Measurements from ENCODE around the gene PTPRK. TPM values are rescaled to one million over a fixed set of nuclear protein-coding genes. Genes with fewer than 3 reads are reported as not detected.

PTPRK gene
- total RNA-seq, 2 donors from 2014 or later = 60.6 to 121 TPM

DNA sequence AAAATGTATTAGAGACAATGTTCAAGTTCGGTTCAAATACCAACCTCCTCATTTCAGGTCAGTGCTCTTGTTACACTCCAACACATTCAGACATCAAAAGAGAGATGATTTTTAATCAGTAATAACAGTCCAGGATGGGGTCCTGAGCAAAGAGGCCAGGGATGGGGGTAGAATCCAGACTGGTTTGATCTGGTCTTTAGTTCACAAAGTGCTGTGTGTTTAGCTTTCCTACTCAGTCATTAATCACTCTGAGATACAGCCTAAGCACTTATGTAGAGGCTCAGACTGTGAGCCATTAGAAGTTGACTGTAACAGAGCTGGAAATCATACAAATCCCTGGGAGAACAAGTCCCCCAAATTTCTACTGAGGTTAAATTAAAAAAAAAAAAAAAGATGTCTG is 241.6 kb downstream of the PTPRK start:
- TF ChIP-seq, protein P1, sequence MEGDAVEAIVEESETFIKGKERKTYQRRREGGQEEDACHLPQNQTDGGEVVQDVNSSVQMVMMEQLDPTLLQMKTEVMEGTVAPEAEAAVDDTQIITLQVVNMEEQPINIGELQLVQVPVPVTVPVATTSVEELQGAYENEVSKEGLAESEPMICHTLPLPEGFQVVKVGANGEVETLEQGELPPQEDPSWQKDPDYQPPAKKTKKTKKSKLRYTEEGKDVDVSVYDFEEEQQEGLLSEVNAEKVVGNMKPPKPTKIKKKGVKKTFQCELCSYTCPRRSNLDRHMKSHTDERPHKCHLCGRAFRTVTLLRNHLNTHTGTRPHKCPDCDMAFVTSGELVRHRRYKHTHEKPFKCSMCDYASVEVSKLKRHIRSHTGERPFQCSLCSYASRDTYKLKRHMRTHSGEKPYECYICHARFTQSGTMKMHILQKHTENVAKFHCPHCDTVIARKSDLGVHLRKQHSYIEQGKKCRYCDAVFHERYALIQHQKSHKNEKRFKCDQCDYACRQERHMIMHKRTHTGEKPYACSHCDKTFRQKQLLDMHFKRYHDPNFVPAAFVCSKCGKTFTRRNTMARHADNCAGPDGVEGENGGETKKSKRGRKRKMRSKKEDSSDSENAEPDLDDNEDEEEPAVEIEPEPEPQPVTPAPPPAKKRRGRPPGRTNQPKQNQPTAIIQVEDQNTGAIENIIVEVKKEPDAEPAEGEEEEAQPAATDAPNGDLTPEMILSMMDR (IDR thresholded peaks at IDR 0.05) = no peak
- no peak for TF ChIP-seq POLR2A (IDR thresholded peaks at IDR 0.05)
- Histone ChIP-seq H3K4me3 (no peak overlapping the region), H3K27me3 (no peaks in the 10 kb centered on the region), H3K9me3 (no peaks in the 10 kb centered on the region), H3K36me3 (replicated peaks in 1 of 2; ENCODE audit: insufficient read depth in 1 of 2, low read depth in 2 of 2) (no peaks in the 10 kb centered on the region), H3K27ac (no peak overlapping the region), H3K4me1 (peaks cover 11% of the 10 kb centered on the region)
- 93 to 97% methylated on average over 1 of the region's 1 CpG for WGBS, 2 donors
- intact Hi-C loops (cut with DNase I) = no loop called here
- DNase-seq (no peak), ATAC-seq (no peak)

DNA sequence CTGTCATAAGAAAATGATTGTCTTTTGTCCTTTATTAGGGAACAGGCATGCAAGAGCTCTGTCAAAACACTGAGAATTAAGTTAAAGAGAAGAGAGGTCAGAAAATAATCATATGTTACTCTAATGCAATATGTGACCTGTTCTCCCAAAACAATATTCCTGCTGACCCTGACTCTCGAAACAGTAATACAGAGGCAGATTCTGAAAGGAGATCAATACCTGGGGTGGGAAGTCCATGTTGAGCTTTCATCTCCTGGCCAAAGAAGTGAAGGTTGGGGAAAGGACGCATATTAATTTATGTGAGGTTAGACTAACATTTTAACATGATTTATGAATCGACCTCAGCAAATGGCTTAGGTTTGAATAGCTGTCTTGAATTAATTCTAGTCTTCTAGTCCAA is 243.0 kb downstream of the PTPRK start:
- TF ChIP-seq, protein P1 (IDR thresholded peaks at IDR 0.05) = no peak
- TF ChIP-seq POLR2A (IDR thresholded peaks at IDR 0.05) = no peak
- Histone ChIP-seq H3K4me1 (peaks cover 11% of the 10 kb centered on the region), H3K27ac (no peak overlapping the region), H3K36me3 (replicated peaks in 1 of 2; ENCODE audit: insufficient read depth in 1 of 2, low read depth in 2 of 2) (no peaks in the 10 kb centered on the region), H3K27me3 (no peaks in the 10 kb centered on the region), H3K9me3 (no peaks in the 10 kb centered on the region), H3K4me3 (no peak overlapping the region)
- WGBS, 2 donors = 43 to 63% methylated on average over 3 of the region's 3 CpGs
- ATAC-seq = no peak
- DNase-seq = no peak
- intact Hi-C loops (cut with DNase I) = no loop called here

DNA sequence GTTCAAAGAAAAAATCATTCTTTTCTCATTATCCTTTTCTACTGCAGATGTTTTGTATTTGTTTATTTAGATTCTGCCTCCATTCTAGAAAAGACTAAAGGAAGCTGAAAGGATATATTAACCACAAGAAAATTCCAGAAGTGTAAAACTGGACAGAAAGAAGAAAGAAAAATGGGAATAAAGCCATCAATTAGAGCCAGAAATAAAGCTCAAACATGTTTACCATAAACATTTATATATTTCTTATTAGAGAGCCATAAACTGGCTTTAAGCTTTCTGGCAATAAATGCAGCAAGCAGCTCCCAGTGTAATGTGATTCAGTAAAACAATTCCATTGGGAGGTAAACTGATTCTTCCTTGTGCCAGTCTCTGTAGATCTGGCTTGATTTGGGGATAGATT is 244.1 kb downstream of the PTPRK start:
- Histone ChIP-seq H3K4me1 (peaks cover 15% of the 10 kb centered on the region), H3K9me3 (no peaks in the 10 kb centered on the region), H3K4me3 (no peak overlapping the region), H3K27ac (no peak overlapping the region), H3K36me3 (replicated peaks in 1 of 2; ENCODE audit: insufficient read depth in 1 of 2, low read depth in 2 of 2) (no peaks in the 10 kb centered on the region), H3K27me3 (no peaks in the 10 kb centered on the region)
- DNase-seq = no peak
- ATAC-seq = no peak
- intact Hi-C loops (cut with DNase I) = no loop called here
- TF ChIP-seq, protein P1 (IDR thresholded peaks at IDR 0.05) = no peak
- no peak for TF ChIP-seq POLR2A (IDR thresholded peaks at IDR 0.05)

DNA sequence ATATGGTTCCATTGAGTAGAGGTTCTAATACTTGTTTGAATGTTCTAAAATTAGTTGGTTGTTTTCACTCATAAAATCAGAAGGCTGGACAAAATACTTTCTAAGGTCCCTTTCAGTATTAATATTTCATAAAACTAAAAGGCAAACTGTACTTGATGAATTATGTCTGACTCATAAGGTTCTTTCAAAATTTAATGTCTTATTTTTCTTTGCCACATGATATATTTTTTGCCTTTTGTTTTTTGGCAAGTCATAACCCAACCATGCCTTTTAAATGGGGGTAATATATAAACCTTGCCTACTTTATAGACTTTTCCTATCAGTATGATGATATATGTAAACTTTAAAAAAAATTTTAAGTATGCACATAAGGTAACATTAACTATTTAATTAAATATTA is 244.7 kb downstream of the PTPRK start:
- Histone ChIP-seq H3K4me3 (no peak overlapping the region), H3K27ac (no peak overlapping the region), H3K36me3 (replicated peaks in 1 of 2; ENCODE audit: insufficient read depth in 1 of 2, low read depth in 2 of 2) (no peaks in the 10 kb centered on the region), H3K27me3 (no peaks in the 10 kb centered on the region), H3K9me3 (no peaks in the 10 kb centered on the region), H3K4me1 (peaks cover 21% of the 10 kb centered on the region)
- DNase-seq (no peak), ATAC-seq (no peak)
- intact Hi-C loops (cut with DNase I) = no loop called here
- no peak for TF ChIP-seq POLR2A (IDR thresholded peaks at IDR 0.05)
- TF ChIP-seq, protein P1 (IDR thresholded peaks at IDR 0.05) = no peak

DNA sequence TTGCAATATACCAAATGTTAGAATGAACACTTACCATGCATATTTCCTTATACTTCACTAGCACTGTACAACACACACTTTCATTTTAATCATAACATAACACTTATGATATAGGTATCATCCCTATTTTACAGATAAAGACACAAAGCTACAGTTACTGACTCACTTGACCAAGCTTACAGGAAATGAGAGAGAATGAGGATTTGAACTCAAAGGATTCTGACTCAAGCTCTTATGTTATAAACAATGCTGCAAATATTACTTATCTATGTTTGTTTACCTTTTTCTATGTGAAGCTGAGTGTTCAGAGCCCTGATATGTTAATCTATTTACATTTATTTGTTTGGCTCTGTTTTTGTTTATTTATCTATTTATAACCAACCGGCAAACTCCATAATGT is 245.4 kb downstream of the PTPRK start:
- H3K9me3 ChIP-seq = no peaks in the 10 kb centered on the region
- ATAC-seq = no peak
- 21 to 24% methylated on average over 1 of the region's 1 CpG for WGBS, 2 donors
- no peaks in the 10 kb centered on the region for H3K36me3 ChIP-seq (replicated peaks in 1 of 2; ENCODE audit: insufficient read depth in 1 of 2, low read depth in 2 of 2)
- H3K4me1 ChIP-seq = peaks cover 22% of the 10 kb centered on the region
- no peak overlapping the region for H3K4me3 ChIP-seq
- intact Hi-C loops (cut with DNase I) = no loop called here
- no peak overlapping the region for H3K27ac ChIP-seq
- TF ChIP-seq POLR2A (IDR thresholded peaks at IDR 0.05) = no peak
- TF ChIP-seq, protein P1 (IDR thresholded peaks at IDR 0.05) = no peak
- H3K27me3 ChIP-seq = no peaks in the 10 kb centered on the region
- DNase-seq = no peak
